Bronchial epithelial cell (primary cell): ENCODE data around the gene NRXN3. TPM values are rescaled to one million over a fixed set of nuclear protein-coding genes. Genes with fewer than 3 reads are reported as not detected.

Source experiments
- DNase-seq: peaks from one replicate; pipeline ENCODE4 v3.0.0-alpha.2; 2010; ENCODE audit warnings: low read depth
- FAIRE-seq: peaks from 2 replicates; lab custom pipeline; 2011; peaks lifted over from hg19 to GRCh38; lab: Jason Lieb, UNC
- H3K27me3 ChIP-seq: 2 replicates; pipeline ENCODE4 v1.5.1; 2011; ENCODE audit warnings: low read length; ENCODE audit not compliant: control insufficient read depth, insufficient read depth
- H3K36me3 ChIP-seq: 2 replicates; pipeline ENCODE4 v1.5.1; 2011; ENCODE audit warnings: low read length; ENCODE audit not compliant: control insufficient read depth, insufficient read depth
- H3K4me3 ChIP-seq: 2 replicates; pipeline ENCODE4 v1.5.1; 2011; ENCODE audit warnings: mild to moderate bottlenecking, low read depth, low read length, control low read depth
- CTCF ChIP-seq: IDR thresholded peaks from 2 replicates; pipeline ENCODE4 v1.5.1; 2011; ENCODE audit warnings: mild to moderate bottlenecking, moderate library complexity, low read length, control low read depth, inconsistent platforms; ENCODE audit not compliant: insufficient read depth, severe bottlenecking
- total RNA-seq: library from RNA; depleted of rRNA; stranded (reverse); fragments of >200 nt; gene quantifications from 2 replicates; pipeline ENCODE4 v1.2.1, GENCODE V29; 2014

NRXN3 gene
- total RNA-seq, 1 donor from 2014 or later, result under 0.01 TPM

GRCh38 chr14:79702197-79702596, 1532.0 kb downstream of the NRXN3 start:
- TF ChIP-seq CTCF, result no peak
- no peaks in the 10 kb centered on the region for H3K27me3 ChIP-seq
- DNase-seq (no peak), FAIRE-seq (no peak)
- H3K36me3 ChIP-seq, result no peaks in the 10 kb centered on the region
- no peak overlapping the region for H3K4me3 ChIP-seq

GRCh38 chr14:79703209-79703608, 1533.0 kb downstream of the NRXN3 start:
- no peak for FAIRE-seq
- Histone ChIP-seq H3K27me3 (no peaks in the 10 kb centered on the region), H3K4me3 (no peak overlapping the region), H3K36me3 (no peaks in the 10 kb centered on the region)
- no peak for DNase-seq
- no peak for TF ChIP-seq CTCF

GRCh38 chr14:79704041-79704807, 1534.1 kb downstream of the NRXN3 start:
- H3K27me3 ChIP-seq, result no peaks in the 10 kb centered on the region
- FAIRE-seq (no peak), DNase-seq (no peak)
- H3K4me3 ChIP-seq, result no peak overlapping the region
- no peak for TF ChIP-seq CTCF
- H3K36me3 ChIP-seq, result no peaks in the 10 kb centered on the region

- no peak for TF ChIP-seq CTCF
- FAIRE-seq (no peak), DNase-seq (no peak)
- H3K27me3 ChIP-seq, result no peaks in the 10 kb centered on the region
- H3K36me3 ChIP-seq, result no peaks in the 10 kb centered on the region
- H3K4me3 ChIP-seq, result no peak overlapping the region
These were observed 1535.1 kb downstream of the NRXN3 start for GRCh38 chr14:79705126-79705894.

GRCh38 chr14:79706382-79706781, 1536.2 kb downstream of the NRXN3 start:
- no peaks in the 10 kb centered on the region for H3K36me3 ChIP-seq
- FAIRE-seq (no peak), DNase-seq (no peak)
- no peaks in the 10 kb centered on the region for H3K27me3 ChIP-seq
- no peak overlapping the region for H3K4me3 ChIP-seq
- TF ChIP-seq CTCF, result no peak
